Germinal center (tissue), 1 donor: ENCODE measurements around the gene PPP4R3B.
"Not testable (repeated sequence)": the region's sequence is repeated elsewhere in the genome, so short reads cannot be mapped to it uniquely, and the experiment has no call there.

Experiments used
- DNase-seq: peaks from one replicate; pipeline ENCODE4 v3.0.0; 2012; ENCODE audit warnings: mixed read lengths, low spot score

PPP4R3B gene

GRCh38 chr2:55595536-55595935 lies 21.9 kb downstream of the PPP4R3B start:
- DNase-seq: no peak

- no peak for DNase-seq
Measured at GRCh38 chr2:55592130-55592529, 25.3 kb downstream of the PPP4R3B start.

DNA sequence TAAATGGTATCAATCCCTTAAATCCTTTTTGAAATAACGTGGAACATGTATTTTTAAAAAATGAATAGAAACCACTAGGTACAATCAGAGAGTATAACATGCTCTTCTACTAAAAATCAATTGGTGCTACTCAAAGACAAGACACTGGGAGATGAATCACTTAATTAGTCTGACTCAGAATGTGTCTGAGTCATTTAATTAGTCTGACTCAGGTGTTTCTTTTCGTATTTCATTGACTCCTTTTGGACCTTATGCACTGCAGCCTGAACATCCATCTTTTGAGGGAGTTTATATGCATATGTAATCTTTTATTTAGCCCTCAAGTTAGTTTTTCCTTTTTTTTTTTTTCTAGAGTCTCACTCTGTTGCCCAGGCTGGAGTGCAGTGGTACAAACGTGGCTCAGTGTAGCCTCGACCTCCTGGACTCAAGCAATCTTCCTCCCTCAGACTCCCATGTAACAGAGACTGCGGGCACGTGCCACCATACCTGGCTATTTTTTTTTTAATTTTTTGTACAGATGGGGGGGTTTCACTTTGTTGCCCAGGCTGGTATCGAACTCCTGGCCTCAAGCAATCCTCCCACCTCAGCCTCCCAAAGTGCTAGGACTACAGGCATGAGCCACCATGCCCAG lies 26.5 kb downstream of the PPP4R3B start:
- DNase-seq: no peak

DNA sequence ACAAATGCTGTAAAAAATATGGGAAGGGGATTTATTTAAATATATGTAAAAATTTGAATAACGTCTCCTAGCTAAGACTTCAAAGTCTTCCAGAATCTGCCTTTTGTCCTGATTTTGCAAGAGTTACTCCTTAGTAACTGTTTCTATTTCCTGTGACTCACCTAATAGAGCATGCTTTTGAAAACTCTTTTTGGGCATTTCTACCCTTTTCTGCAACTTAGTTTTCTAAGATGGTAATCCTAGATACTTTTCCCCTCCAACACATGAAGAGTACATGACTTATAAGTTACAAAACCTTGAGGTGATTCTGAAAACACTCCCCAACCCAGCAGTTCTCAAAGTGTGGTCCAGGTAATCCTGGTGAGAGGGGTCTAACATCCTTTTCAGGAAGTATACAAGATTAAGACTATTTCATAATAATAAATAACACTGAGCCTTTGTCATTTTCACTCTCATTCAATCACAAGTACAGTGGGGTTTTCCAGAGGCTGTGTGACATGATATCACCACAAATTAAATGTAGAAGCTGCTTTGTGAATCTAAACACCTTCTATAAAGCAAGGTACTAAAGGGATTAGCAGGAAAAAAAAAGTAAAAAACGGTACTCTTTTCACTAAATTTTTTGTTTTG lies 31.9 kb downstream of the PPP4R3B start:
- no peak for DNase-seq

DNA sequence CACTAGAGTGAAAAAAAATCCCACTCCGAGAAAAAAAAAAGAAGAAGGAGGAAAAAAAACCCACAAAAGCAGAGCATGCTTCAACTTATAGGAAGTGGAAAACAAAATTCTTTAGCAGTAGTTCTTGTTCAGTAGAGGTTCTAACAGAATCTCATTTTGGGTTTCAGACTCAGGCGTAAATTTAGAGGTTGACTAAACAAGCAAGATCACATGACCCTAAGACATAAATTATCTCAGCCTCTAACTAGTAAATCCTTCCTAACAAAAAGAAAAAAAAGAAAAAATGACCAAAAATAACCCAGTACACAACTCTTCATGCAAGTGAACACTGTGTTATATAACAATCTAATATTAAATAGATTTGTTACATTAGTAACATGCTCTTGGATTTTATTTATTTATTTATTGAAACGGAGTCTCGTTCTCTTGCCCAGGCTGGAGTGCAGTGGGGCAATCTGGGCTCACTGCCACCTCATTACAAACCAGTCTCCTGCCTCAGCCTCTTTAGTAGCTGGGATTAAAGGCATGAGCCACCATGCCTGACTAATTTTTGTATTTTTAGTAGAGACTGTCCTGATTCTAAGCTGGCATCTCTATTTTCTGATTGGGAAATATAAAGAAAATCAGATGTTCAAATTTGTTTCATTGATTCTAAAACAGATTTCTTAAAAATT lies 35.4 kb downstream of the PPP4R3B start:
- no peak for DNase-seq

DNA sequence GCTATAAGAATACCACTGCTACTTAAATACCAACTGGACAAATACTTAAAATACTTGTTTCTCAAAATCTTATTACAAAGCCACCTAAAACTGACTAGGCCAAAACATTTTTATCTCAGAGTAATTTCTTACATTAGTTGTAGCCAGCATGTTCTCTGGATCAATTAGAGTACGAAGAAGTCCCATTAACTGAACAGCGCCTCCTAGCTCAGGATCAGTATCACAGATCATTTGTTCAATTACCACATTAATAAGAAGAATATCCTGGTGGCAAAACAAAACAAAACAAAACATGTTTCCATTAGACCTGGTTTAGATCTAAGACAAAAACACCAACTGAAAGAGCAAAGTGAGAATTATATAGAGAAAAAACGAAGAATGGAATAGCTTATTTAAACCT lies 36.0 kb downstream of the PPP4R3B start:
- DNase-seq: no peak

GRCh38 chr2:55569002-55569401 lies 48.4 kb downstream of the PPP4R3B start:
- DNase-seq: not testable (repeated sequence)

DNA sequence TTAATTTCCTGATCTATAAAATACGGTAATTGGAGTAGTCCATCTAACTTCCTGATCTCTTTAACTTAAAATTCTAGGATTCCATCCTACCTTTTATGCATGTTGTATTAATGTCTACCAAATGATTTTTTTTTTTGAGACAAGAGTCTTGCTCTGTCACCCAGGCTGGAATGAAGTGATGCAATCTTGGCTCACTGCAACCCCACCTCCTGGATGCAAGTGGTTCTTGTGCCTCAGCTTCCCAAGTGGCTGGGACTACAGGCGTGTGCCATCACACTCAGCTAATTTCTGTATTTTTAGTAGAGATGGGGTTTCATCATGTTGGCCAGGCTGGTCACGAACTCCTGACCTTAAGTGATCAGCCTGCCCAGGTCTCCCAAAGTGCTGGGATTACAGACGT lies 50.1 kb downstream of the PPP4R3B start:
- no peak for DNase-seq

- no peak for DNase-seq
Measured at GRCh38 chr2:55565613-55566012, 51.8 kb downstream of the PPP4R3B start.

GRCh38 chr2:55560855-55561254 lies 56.6 kb downstream of the PPP4R3B start:
- no peak for DNase-seq

GRCh38 chr2:55556809-55557208 lies 60.6 kb downstream of the PPP4R3B start:
- no peak for DNase-seq

- no peak for DNase-seq
Measured at GRCh38 chr2:55555977-55556376, 61.4 kb downstream of the PPP4R3B start.

- DNase-seq: no peak
Measured at GRCh38 chr2:55553321-55553720, 64.1 kb downstream of the PPP4R3B start.

DNA sequence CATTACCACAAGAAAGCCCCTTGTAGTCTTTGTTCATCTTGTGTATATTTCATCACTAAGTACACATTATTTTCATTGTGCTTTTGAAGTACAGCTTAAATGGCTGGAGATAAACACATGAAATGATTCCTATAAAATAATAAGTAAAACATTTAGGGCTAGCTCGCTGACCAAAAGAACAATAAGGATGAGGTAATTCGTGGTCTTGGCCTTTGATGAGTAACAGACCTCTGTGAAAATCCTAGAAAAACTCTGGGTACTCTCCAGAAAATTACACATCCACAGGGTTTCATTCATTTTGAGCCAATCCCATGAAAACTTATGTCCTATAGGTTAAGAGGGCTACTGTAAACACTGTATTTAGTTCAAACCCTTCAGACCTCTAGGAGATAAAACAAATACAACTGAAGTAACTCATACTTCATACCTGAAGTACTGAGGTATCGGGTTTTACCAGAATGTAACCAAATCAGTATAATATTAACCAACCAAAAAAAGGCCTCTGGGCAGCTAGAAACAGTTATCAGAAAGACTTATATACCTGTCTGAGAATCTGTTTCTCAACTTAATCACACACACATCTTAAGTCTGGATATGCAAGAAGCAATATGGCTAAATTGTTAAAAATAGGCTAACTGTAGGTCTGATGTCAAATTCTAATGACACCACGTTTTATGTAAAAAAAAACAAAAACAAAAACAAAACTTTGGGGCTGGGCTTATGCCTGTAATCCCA lies 66.9 kb downstream of the PPP4R3B start:
- no peak for DNase-seq

GRCh38 chr2:55547679-55548078 lies 69.7 kb downstream of the PPP4R3B start:
- not testable (repeated sequence) for DNase-seq

DNA sequence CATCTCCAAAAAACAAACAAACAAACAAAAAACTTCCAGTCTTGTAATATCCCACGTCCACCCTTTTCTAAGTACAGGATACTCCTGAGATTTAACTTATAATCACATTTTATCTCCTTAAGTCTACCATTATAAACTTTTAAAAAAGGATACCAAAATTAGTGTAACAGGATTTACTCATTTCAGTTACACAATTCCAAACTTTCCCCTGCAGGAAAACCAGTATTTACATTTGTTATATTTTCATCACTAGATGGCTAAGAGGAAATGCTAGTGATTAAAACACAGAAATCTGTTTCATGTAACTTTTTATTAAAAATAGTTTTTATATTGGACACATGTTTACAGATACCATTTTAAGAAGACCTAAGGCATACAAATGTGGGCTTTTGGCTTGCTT lies 70.4 kb downstream of the PPP4R3B start:
- DNase-seq: no peak

DNA sequence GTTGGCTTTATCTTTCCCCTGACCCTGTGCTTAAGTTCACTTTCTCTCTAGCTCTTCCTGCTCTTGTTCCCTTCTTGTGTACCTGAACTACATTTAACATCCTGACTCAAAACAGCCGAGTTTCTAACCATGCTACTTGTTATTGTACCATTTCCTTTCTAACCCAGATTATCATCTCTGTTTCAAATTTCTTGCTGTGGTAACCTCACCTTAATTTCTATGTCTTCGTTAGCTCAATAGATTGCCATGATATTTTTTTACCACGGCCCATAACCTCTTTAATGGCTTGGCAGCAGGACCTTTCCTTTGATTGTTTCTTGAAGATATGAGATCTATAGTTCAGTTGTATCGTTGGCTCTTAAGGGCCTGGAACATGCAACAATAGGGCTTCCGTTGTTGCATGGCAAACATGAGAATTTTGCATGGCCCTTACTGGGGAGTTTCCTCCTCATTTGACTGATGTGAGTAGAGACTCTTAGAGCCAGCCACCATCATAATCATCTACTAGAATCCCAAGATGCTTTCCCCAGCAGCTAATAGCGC lies 86.8 kb downstream of the PPP4R3B start:
- DNase-seq: no peak

DNA sequence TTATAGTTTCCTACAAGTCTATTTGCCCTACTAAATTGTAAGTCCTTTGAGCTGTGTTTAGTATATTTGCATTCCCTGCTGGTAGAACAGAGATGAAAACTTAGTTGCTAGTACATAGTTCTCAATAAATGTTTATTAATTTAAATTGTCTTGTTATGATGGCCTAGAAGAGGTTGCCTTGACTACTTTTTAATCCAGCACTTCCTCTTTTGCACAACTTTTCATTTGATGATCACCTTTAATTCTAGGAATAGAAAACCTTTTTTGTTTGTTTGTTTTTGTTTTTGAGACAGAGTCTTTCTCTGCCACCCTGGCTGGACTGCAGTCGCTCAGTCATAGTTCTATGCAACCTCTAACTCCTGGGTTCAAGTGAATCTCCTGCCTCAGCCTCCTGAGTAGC lies 91.2 kb downstream of the PPP4R3B start:
- no peak for DNase-seq

DNA sequence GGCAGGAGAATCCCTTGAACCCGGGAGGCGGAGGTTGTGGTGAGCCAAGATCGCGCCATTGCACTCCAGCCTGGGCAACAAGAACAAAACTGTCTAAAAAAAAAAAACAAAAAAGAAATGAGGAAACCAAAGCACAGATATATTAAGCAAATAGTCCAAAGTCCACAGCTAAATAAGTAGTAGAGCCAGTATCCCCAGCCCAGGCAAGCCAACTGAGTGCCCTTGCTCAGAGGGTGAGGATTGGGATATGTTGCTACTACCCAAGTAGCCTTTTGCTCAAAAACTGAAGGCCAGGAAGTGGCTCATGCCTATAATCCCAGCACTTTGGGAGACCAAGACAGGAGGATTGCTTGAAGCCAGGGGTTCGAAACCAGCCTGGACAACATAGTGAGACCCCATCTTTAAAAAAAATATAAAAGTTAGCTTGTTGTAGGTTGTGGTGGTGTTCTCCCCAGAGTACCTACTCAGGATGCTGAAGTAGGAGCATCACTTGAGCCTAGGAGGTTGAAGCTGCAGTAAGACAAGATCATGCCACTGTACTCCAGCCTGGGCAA lies 92.5 kb downstream of the PPP4R3B start:
- no peak for DNase-seq

GRCh38 chr2:55519938-55520885 lies 97.2 kb downstream of the PPP4R3B start:
- DNase-seq: peak; percentile 16

- peak; percentile 24 for DNase-seq
Measured at GRCh38 chr2:55518841-55519165, 98.6 kb downstream of the PPP4R3B start.
